ENCODE measurements around the gene DNHD1. TPM values are rescaled to one million over a fixed set of nuclear protein-coding genes. Genes with fewer than 3 reads are reported as not detected.

DNHD1 gene
- total RNA-seq, 4 donors from 2014 or later, result 9.9 to 30.3 (median 14.3) TPM

- TF ChIP-seq CTCF (IDR thresholded peaks at IDR 0.05; ENCODE audit: low read depth), result no peak
Measured at GRCh38 chr11:6545917-6546605, 49.0 kb downstream of the DNHD1 start.

- TF ChIP-seq CTCF (IDR thresholded peaks at IDR 0.05; ENCODE audit: low read depth), result no peak
Measured at GRCh38 chr11:6546735-6547134, 49.7 kb downstream of the DNHD1 start.

GRCh38 chr11:6547177-6547576 is 50.1 kb downstream of the DNHD1 start:
- no peak for TF ChIP-seq CTCF (IDR thresholded peaks at IDR 0.05; ENCODE audit: low read depth)

GRCh38 chr11:6548121-6548520 is 51.0 kb downstream of the DNHD1 start:
- TF ChIP-seq CTCF (IDR thresholded peaks at IDR 0.05; ENCODE audit: low read depth), result no peak

GRCh38 chr11:6548641-6549040 is 51.6 kb downstream of the DNHD1 start:
- TF ChIP-seq CTCF (IDR thresholded peaks at IDR 0.05; ENCODE audit: low read depth), result no peak

GRCh38 chr11:6553634-6554033 is 56.6 kb downstream of the DNHD1 start:
- TF ChIP-seq CTCF (IDR thresholded peaks at IDR 0.05; ENCODE audit: low read depth), result no peak

GRCh38 chr11:6554828-6555706 is 58.0 kb downstream of the DNHD1 start:
- no peak for TF ChIP-seq CTCF (IDR thresholded peaks at IDR 0.05; ENCODE audit: low read depth)

Data from subcutaneous adipose tissue (tissue), 4 donors.